HG02852 (cell line): ENCODE data around the gene SPRYD4.
A peak's percentile ranks its signal among the peaks of the same experiment; 100 is the strongest.
"Not testable (repeated sequence)": the region's sequence is repeated elsewhere in the genome, so short reads cannot be mapped to it uniquely, and the experiment has no call there.

Experiments used
- ATAC-seq: cut with Tn5 transposase; IDR thresholded peaks from one replicate; pipeline ENCODE4 v1.9.1; 2021; ENCODE audit warnings: mild to moderate bottlenecking, moderate library complexity; ENCODE audit not compliant: unreplicated experiment

The SPRYD4 gene

DNA sequence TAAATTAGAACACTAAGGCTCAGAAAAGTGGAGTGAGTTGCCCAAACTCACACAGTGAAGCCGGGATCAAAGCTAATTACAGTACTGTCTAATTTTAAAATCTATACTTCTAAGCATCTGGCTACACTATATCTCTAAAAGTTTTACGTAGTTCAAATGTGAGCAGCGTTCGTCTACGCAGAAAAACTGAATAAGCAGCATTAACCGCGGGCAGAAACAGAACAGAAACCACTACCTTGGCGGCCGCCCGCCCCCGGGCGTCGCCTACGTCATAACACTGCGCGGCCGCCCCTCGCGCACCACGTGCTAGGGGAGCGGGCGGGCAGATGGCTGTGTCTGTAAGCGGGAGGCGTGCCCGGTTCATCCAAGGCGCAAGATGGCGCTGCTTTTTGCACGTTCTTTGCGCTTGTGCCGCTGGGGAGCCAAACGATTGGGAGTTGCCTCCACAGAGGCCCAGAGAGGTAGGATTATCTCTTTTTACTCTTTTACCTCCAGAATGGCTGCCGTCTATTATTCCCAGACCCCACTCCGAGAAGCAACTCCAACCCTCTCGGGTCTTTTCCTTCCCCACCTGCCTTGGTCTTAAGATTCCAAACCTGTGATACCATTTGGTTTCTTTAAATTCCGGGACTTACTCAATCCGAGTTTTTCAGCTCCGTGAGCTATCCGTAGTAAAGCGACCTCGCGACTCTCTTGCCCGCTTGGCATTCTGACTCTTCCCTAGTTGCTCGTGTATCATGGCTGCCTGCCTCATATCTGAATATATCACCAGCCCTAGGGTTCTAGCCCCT is at the start of gene SPRYD4:
Gene SPRYD4 (plus strand): TSS at position 363 of the 791 bp plus-strand sequence. CDS start 14 bp downstream, at position 377.
- peak; percentile 89 for ATAC-seq

DNA sequence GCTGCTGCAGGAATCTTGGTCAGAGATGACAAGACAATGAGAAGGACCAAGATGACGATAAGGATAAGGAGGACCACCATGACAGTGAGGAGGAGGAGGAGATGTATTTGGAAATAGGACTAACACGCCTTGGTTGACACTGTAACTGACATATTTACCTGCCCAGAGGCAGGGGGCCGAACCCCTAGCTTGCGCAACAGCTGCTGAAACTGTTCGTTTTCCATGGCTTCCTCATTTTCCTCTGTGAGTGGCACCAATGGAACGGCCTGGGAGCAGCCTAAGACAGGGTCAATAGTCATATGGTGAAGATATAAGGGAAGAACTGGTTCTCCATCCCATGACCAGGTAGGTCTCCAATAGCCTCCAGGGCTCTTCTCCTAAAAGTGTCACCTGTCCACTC is 48.0 kb upstream of the SPRYD4 start:
- no peak for ATAC-seq

DNA sequence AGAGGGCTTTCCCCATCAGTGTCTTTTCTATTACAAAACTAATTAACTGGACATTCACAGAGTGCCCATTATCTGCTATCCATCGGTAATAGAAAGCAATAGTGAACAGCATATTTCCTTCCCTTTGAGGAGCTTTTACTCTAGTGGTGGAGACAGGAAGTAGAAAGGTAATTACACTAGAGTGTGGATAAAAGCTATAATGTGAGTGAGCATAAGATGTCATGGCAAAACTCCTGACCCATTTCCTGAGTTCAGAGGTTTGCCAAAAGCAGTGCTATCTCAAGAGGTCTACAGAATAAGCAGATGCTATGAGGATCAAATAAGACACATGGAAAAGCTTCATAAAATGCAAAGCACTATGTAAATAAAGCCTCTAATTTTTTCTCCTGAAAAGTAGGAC is 43.2 kb upstream of the SPRYD4 start:
- no peak for ATAC-seq

DNA sequence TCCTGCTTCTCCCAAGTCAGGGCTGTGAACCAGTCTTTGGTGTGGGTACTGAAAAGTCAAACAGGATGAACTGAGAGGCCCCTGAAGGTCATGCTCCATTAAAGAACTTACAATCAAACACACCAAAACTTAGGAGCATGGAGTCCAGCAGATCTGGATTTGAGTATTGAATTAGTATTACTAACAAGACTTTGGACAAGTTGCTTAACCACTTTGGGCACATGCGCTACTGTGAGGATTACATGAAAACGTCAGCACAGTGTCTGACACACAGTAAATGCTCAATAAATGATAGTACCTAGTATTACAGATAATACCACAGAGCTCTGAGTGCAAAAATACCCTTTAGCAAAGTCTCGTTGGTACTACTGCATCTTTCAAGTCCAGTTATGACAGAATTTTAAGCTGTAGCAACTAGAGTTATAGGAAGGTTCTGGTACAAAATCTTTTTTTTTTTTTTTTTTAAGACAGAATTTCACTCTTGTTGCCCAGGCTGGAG is 42.4 kb upstream of the SPRYD4 start:
- ATAC-seq, result no peak

DNA sequence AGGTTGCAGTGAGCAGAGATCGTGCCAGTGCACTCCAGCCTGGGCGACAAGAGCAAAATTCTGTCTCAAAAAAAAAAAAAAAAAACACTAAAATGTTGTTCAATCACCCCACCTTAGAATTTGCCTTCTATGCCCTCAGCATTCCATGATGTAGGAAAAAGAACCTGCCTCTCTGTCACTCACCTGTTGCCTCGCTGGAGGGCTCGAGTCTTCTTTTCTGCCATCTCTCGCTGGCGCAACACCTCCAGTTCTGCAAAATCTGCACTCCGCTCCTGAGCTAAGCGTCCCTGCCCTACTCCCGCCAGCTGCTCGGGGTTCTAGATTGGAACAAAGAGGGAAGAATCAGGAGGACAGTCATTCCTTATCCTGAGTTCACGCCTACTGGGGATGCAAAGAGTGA is 37.1 kb upstream of the SPRYD4 start:
- no peak for ATAC-seq

DNA sequence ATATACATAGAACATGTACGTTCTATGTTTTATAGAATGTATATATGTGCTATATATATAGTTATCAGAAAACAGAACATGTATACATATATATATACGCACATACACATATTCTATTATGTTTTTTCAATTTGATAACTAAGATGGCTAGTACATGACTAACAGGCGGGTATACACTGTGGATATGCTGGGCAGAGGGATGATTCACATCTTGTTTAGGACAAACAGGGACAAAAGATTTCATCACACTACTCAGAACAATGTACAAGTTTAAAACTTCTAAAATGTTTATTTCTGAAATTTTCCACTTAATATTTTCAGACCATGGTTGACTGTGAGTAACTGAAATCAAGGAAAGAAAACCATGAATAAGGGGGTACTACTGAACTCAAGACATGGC is 36.5 kb upstream of the SPRYD4 start:
- ATAC-seq, result no peak

DNA sequence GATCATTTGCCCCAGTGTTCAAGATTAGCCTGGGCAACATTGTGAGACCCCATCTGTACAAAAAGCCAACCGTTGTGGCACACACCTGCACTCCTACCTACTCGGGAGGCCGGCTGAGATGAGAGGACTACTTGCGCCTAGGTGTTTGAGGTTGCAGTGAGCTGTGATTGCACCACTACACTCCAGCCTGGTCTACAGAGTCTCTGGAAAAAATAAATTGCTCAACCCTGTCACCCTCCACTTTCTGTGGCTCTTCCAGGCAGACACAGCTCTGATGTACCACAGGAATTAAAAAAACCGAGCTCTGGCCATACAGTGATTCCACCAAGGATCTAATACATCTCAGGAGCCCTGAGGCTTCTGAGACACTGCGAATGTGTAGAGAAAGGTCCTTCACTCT is 33.5 kb upstream of the SPRYD4 start:
- ATAC-seq, result no peak

DNA sequence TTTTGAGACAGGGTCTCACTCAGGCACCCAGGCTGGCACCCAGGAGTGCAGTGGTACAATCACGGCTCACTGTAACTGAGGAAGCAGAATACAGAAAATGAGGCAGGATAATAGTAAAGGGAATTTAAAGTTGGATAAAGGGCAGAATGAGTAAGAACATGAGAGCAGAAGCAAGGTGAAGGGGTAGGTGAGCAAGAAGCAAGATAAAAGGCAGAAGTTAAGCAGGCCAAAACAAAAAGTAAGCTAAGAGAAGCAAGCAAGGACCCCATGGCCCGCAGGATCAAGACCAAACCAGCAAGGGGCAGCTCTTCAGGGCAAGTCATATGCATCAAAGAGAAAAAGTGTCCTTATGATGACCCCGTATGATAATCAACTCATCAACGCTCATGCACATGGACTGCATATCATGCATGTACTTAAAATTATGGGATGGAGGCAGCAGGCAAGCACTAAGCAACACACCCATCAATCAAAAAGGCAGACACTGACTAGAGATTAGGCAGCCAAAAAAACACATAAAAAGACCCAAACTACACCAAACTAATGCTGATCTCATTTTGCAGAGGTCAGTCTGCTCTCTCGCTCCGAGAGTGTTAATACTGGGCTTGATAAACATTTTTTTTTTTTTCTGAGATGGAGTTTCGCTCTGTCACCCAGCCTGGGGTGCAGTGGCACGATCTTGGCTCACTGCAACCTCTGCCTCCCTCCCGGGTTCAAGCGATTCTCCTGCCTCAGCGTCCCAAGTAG is 30.8 kb upstream of the SPRYD4 start:
- no peak for ATAC-seq

DNA sequence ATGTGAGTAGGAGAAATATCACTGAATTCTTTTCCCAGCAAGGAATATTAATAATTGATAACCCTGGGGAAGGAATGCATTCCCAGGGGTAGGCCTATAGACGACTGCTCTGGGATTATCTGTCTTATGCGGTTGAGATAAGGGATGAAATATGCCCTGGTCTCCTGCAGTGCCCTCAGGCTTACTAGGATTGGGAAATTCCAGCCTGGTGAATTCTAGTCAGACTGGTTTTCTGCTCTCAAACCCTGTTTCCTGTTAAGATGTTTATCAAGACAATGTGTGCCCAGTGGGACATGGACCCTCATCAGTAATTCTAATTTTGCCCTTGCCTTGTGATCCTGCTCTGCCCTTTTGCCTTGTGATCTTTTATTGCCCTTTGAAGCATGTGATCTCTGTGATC is 25.2 kb upstream of the SPRYD4 start:
- not testable (repeated sequence) for ATAC-seq

DNA sequence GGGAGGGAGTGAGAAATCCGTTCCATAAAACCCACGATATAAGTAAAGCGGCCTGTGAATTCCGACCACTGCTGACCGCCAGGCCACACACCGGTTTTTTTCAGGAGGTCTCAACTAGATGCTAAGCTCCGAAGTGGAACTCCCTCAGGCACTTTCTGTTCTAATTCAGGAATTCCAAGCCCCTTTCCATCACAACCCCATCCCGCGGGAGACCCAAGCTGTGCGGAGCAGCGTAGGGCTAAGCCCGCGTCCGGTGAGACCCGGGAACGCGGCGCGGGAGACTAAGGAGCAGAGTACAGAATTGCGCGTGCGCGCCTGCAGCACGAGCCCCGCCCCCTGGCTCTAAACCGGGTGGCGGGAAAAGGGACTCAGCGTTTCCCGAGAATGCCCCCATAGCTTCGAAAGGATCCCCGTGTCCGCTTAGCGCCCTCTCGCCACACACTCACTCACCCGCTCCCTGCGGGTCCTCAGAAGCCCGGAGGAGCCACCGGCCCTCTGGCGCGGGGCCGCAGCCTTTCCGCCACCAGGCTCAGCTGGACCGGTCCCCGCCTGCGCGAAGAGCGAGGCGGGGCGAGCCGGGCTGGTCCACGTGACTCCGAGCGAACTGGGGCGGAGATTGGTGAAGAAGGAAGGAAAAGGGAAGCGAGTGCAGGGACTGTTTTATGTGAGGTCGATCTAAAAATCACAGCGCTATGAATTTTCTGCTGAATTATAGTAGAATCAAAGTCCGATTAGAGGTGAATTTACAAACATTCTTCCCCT is 19.3 kb upstream of the SPRYD4 start, which contains the start of gene TIMELESS:
Gene TIMELESS (minus strand): TSS at position 567 of the 762 bp plus-strand sequence. CDS start 15,256 bp downstream, outside the sequence.
- ATAC-seq, result peak; percentile 97

DNA sequence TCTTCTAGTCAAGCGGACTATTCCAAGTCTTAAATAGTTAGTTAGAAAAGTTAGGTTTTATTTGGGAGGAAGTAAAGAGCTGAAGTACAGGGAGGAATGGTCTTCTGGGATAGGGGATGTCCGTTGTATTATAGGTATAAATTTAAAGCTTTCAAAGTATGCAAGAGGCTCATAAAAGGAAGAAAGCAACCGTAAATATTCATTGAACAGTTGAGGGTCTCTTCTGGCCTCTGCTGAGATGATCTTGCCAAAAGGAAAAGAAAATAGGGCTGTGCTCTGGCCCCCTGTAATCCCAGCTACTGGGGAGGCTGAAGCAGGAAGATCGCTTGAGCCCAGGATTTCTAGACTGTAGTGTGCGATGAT is 18.8 kb upstream of the SPRYD4 start:
- no peak for ATAC-seq

DNA sequence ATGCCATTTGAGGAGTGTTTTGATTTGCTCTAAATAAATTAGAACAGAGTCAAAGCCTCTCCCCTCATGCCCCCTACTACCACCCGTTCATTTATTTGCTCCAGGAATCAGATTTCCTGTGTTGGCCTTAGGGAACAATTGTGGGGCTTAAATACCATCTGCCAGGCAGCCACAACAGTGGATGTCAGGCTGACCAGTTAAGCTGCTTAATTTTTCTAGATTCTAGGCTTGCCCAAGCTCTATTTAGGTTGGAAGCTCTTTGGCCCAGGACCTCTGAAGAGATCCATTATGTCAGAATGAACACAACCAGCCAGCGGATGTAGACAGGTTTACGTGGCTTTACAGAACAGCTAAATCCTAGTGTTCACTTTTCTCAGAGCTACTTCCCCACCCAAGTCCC is 18.1 kb upstream of the SPRYD4 start:
- ATAC-seq, result no peak

DNA sequence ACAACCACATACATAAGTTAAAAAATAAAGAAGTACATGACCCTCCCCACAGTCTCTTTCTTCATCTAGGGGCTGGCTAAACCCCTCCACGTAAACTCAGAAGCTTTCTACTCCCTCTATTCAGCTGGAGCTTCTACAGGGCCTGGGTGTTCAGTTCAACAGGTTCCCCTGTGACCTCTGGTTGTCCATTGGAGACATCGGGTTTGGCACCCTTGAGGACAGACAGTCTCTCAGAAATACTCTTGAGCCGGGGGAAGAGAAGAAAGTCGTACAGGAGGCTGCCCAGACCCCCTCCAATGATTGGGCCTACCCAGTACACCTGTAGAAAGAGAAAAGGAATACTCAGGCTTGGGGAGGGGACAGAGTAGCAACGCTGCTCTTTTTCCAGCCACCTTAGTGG is 17.2 kb upstream of the SPRYD4 start:
- ATAC-seq, result no peak

DNA sequence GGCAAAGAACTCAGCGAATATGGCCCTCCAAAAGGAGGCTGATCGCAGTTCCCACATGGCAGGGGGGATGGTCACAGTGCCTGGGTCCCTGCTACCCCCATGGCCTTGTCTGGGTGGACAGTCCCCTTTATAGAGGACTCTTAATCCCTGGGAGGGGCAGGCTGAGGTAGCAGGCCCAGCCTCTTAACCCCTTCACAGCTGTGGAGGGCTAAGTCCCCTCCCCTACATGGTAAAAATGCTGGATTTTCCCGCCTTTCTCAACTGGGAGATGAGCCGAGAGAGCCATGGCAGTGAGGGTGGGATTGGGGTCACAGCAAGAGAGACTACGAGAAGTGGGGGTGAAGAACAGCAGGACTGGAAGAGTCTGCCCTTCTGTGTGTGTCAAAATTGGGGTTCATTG is 13.8 kb upstream of the SPRYD4 start, which contains the start of gene MIP:
Gene MIP (minus strand): TSS at position 101 of the 400 bp plus-strand sequence. CDS start 44 bp downstream, at position 57.
- ATAC-seq, result no peak

DNA sequence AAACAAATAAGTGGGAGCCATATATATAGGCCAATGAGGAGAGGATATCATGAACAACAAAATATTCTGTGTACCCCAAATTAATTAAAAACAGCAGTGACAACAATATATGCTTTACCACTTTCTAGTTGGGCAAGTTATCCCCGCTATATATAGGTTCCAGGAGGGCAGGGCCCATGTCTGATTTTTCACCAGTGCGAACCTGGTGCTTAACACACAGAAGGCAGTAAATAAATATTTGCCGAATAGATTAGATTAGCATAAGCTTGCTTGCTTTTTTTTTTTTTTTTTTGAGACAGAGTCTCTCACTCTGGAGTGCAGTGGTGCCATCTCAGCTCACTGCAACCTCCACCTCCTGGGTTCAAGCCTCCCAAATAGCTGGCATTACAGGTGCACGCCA is 10.6 kb upstream of the SPRYD4 start:
- no peak for ATAC-seq

DNA sequence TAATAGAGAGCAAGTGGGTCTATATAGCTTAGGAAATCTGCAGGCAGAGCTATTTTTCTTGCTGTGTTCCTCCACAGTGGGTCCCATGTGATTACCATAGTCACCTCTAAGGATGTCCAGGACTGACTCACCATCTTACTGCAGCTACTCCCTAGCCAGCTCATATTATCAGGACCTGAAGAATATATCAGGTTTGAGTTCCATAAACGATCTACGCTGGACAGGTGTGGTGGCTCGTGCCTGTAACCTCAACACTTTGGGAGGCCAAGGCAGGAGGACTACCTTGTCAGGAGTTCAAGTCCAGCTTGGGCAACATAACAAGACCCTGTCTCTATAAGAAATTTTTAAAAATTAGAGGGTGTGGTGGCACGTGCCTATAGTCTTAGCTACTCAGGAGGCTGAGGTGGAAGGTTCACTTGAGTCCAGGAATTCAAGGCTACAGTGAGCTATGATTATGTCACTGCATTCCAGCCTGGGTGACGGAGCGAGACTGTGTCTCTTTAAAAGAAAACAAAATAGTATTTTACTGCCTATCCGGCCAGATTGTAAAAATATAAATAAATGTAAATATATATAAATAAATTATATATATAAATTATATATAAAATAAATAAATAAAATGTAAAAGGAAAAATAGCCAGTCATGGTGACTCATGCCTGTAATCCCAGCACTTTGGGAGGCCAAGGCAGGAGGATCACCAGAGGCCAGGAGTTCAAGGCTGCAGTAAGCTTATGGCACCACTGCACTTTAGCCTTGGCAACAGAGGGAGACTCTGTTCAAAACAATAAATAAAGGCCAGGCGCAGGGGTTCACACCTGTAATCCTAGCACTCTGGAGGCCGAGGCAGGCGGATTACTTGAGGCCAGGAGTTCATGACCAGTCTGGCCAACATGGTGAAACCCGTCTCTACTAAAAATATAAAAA is 6.9 kb upstream of the SPRYD4 start:
- no peak for ATAC-seq

DNA sequence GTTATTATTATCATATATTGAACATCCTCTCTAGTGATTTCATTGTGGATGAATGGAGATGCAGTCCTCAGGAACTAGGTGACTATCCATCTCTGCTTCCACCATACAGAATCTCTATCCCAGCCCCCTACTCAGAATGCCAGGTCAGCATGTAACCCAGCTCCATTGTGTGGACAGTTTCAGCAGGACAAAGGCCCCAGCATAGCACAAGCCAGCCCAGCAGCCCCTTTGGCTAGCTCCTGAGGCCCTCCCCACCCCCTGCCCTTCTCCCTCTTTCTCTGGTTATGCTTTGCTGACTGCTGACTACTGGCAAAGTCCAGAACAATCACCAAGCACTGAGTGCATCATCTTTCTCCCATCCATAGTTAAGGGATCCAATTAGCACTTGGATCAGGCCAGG is 5.8 kb upstream of the SPRYD4 start:
- no peak for ATAC-seq

DNA sequence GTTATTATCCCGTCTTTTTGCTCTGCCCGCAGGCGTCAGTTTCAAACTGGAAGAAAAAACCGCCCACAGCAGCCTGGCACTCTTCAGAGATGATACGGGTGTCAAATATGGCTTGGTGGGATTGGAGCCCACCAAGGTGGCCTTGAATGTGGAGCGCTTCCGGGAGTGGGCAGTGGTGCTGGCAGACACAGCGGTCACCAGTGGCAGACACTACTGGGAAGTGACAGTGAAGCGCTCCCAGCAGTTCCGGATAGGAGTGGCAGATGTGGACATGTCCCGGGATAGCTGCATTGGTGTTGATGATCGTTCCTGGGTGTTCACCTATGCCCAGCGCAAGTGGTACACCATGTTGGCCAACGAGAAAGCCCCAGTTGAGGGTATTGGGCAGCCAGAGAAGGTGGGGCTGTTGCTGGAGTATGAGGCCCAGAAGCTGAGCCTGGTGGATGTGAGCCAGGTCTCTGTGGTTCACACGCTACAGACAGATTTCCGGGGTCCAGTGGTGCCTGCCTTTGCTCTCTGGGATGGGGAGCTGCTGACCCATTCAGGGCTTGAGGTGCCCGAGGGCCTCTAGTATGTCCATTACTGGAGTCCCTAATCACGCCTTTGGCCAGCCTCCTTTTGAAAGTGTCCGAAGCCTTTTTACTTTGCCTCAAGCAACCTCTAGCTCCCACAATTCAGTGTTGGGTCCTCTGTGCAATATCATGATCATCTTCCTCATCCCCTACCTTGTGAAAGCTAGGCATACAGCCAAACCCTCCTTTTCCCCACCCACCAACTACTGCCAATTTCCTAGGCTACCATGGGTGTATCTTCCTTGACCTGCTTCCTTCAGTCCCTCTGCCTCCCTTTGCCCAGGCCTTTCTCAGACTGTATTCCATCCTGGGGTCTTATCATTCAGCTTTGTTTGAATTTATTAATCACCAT is 891 bp downstream of the SPRYD4 start:
- no peak for ATAC-seq

DNA sequence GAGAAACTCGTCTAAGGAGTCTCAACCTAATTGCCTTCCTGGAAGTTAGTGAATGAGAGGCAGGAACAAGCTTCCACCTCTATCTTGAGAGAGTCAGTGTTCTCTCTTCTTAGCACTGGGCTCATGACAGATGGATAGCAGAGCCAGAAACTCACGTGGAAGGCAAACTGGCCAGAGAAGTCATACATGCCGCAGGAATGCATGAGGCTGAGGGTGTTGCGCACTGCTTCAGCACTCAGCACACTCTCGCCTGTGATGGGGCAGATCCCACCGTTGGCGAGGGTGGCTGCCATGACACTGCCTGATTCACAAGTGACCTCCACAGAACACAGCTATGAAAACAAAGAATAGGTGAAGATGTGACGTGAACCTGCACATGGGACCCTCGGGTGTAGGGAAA is 6.0 kb downstream of the SPRYD4 start:
- ATAC-seq, result no peak
